HG02943 (cell line): ENCODE measurements around the gene SLC44A3.

Experiments used
- ATAC-seq: cut with Tn5 transposase; IDR thresholded peaks from one replicate; pipeline ENCODE4 v1.9.1; 2021; ENCODE audit warnings: mild to moderate bottlenecking, low read depth, moderate library complexity; ENCODE audit not compliant: unreplicated experiment

SLC44A3 gene

DNA sequence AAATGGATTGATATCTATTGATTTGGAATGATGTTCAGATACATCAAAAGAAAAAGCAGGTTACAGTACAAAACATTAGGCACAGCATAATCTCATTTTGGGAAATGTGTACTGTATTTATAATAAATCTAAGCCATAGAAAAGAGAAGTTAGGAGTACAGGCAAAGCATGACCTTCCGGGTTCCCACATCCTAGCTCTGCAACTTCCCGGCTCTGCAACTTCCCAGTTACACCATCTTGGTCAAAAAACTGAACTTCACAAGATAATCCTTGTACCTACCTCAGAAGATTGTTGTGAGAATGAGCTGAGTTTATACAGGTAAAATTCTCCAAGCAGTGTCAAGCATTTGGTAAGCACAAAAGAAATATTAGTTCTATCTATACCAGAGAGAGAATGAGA is 21.7 kb upstream of the SLC44A3 start:
- no peak for ATAC-seq

DNA sequence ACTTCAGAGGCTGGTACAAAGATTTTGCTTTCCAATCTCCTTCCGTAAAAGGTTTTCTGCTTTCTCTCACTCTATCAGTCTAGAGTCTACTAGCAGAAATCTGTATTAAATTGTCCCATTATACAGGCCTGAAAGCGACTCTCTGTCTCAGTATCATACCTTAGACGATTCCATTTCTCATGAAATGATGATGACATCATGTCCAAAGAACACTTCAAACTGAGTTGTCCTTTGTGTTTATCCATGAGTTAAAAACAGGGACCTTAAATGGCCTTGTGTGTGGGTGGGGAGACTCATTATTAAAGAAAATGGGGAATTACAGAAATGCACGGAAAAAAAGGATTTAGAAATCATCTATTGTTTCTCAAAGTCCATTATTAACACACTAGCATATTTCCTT is 21.0 kb upstream of the SLC44A3 start:
- no peak for ATAC-seq

DNA sequence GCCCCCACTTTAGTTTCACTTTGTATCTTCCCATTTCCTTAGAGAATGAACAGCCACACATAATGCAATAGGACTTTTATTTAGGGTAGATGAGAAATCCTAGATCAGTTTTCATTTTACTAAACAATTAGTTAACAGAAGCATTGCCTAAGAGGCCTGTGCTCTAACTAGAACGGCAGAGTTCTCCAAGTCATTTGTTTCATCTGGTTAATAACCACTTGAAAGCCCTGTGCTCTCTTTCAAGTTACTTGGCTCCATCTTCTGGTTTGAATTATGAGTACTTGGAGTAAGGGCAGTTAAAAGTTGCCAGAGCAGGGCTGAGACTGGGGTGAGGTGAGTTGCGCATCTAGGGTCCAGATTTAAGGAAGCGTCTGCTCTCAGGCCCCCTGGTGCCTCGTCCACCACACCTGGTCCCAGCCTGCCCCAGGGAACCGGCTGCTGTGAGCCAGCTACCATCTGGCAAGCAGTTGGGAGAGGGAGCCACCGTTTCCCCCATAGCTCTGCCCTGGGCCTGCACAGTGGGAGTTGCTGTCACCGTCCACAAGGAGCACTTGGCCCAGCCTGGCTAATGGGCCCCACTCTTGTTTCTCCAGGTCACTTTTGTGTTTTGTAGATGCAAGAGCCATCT is 18.1 kb upstream of the SLC44A3 start:
- no peak for ATAC-seq

DNA sequence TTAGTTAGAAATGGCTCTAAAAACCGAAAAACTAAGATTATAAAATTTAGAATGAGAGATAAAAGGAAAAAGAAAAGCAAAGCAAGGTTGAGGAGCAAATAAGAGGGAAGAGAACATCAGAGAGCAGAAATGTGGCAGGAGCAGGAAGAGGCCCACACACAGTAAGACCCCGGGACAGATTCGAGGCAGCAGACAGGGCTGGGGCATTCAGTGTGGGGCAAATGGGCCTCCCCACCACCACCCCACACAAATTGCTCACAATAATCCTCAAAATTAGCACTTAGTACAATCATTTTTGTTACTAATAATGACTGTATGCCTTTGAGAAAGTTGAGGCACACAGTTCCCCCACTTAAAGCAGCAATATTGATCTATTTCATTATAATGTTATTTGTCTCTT is 17.1 kb upstream of the SLC44A3 start:
- ATAC-seq, result no peak

DNA sequence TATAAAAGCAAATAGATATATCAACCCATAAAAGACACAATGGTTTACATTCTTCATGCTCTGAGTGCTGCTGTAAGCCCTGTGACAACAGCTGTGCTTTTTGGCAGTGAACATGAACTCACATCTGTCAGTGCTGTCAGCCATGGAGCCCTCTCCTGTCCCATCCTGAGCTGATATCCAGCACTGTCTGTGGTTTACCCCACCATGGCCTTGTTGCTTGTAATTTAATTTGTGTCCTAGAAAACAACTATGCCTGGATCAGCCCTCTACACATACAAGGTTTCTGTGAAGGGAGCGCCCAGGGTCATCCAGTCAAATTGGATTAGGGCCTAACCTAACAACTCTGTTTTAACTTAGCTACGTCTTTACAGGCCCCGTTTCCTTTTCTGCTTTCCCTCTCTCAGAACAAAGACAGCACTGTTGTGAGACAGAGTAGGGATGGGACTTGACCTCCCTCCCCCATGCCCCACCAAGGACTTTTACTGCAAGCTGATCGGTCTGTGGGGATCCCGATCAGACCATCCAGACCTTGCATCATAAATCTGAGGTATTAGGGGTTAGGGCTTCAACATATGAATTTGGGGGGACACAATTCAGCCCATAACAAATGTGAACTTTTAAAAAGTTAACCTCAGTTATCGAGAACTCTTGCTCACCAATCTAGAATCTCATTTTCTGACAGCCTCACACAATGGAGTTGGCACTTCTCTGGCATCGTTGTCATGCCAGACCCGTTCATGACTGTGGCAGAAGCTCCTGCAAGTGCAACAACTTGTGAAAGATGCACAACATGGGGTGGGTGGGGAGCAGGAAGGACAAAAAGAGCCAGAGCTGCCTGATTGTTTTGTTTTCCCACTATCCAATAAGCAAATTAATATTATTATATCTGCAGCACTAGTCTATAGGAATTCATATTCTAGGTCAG is 16.4 kb upstream of the SLC44A3 start:
- no peak for ATAC-seq

DNA sequence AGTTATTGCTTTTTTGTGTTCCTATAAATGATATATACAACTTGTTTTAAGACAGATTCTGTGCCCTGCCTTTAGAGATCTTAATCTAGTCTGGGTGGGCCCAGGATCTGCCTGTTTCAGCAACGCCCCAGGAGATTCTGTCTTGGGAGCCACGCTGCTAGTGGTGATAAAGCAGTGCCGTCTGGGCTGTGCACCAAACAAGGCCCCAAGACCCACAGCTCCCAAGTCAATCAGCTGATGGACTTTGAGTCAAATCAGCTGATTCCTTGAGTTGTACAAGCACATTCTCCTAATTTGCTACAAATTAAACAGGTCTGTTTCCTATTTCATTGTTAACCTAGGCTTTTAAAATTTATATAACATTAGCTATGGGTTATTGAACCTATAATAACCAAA is 15.7 kb upstream of the SLC44A3 start:
- ATAC-seq, result no peak

DNA sequence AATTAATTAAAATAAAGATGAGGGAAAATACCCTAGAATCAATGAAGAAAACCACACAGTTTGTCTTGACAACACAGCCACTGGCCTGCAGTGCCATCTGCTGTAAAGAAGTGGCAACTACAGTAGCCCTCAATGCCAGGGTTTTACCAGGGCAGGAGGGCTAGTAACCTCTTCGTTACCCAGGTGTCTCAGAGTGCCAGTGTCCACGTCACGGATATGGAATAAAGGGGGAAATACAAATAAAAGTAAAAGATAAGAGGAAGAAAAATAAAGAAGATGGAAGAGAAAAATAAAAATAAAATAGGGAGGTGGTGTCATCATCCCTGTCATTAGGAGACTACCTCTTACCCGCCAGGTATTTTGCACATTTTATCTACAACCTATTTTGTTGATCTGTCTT is 14.2 kb upstream of the SLC44A3 start:
- peak; percentile 56 for ATAC-seq

DNA sequence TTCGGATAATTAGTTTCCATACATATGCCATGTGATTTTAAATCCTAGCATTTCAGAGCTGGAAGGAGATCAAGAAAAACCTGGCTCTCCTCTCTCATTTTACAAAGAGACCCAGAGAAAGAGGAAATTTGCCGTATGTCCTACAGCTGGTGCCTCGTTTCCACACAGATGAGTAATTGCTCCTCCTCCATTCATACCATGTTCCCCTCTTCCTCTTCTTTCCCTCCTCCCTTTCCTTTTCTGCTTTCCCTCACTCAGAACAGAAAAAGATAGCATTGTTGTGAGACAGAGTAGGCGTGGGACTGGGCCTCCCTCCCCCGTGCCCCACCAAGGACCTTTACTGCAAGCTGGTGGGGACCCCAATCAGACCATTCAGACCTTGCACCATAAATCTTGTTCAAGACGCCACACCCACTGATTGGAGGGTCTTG is 13.7 kb upstream of the SLC44A3 start:
- no peak for ATAC-seq

DNA sequence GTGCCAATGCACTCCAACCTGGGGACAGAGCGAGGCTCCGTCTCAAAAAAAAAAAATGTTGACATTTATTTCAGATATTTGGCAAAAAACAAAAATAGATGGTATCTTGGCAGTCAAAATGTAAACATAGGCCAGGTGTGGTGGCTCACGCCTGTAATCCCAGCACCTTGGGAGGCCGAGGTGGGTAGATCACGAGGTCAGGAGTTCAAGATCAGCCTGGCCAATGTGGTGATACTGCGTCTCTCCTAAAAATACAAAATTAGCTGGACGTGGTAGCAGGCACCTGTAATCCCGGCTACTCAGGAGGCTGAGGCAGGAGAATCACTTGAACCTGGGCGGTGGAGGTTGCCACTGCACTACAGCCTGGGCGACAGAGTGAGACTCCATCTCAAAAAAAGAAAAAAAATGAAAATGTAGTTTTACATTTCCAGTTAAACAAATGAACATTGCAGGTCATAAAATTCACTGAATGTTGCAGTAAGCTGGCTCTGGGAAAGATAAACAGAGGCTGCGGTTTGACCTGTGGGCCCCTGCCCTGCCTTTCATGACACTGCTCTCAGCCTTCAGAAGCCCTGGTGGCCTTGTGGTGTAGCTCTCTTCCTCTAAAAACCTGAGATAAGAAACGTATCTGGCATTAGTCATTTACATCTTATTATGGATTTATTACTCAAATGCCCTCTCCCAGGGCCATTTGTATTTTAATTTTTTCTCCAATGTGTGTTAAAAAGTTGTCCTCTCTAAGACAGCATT is 12.2 kb upstream of the SLC44A3 start:
- ATAC-seq, result no peak

DNA sequence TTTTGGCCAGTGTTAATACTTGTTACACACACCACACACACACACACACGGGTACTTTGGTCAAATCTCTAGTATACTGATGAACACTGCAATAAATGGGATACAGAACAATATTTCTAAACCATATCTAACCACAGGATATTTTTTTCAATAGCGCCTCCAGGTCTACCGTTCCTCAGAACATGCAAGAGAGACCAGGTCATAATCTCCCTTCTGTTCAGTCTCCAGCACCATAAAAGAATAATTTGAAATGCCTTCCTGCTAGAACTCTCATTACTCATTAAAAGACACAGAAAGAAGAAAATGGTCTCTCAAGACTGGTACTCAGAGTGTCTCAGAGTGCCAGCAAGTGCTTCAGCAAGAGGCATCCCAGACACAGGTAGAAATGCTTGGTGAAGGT is 11.5 kb upstream of the SLC44A3 start:
- no peak for ATAC-seq

DNA sequence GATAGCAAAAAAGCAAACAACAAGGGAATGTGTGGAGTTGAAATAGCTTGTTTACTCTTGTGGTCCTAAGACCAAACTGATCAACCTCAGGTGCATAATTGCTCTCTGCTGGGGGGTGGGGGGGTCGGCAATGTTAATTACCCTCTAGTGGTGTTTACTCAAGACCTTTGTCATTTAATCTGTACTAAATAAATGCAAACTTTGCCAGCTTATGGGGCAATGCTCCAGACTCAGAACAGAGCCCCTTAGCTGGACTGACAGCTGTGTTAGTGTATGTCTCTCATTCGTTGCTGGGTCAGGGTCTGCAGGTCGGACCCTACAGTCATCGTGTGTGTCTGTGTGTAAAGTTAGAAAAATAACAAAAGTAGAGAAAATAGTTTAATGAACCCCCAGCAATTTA is 7.2 kb upstream of the SLC44A3 start:
- no peak for ATAC-seq

DNA sequence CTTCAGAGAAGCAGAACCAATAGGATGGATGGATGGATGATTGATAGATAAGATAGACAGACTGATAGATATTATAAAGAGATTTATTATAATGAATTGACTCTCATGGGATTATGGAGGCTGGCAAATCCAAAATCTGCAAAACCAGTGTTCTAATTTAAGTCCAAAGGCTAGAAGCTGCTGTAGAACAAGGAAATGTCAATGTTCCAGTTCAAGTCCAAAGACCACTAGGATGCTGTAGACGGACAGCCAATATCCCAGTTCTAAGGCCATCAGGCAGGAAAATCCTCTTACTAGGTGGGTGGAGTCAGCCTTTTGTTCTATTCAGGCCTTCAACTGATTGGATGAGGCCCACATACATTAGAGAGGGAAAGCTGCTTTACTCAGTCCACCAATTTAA is 4.1 kb upstream of the SLC44A3 start:
- ATAC-seq, result no peak

DNA sequence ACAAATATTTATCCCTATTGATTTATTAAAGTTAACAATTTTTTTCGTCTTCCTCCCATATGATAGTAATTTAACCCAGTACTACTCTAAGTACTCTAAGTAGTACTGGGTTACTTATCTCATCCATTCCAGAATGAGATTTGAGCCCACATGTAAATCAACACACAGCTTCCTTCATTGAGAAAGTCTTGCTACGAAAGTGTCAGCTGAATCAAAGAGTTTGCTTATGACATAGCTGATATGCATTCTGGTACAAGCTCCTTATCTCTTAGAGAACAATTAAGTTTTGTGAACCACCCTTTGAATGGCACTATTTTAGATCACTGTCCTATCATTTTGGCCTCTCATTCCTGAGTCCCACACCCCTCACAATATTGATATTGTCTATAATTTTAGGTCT is 2.4 kb upstream of the SLC44A3 start:
- no peak for ATAC-seq

DNA sequence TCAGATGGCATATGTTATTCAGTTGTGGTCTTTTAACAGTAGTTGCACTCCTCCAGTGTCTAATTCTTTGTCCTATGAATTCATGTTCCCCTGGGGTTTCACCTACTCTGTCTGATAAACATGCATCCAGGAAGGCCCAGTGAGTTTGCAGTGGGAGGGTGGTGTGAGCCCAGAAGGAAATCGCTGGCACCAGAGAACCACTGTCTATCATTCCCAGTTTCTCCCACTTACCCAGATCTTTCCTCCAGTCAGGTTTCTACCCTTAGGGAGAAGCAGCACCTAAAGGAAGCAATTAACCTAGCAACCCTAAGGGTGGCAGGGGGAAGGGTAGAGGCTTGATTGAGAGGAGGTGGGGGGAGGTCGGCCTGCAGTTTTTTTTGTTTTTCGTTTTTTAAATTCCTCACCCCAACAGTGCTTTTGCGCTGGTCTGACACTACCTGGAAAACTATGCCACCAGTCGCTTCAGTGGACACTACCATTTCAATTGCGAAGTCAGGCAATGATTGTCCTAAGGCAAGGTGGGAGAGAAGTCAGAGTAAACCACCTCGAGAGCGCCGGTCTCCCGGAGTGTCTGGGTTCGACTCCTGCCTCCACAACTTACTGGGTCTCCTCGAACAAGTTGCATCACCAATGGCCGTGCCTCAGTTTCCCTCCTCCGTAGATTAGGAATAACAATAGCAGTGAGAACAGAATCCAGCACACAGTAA is 766 bp upstream of the SLC44A3 start:
- ATAC-seq, result no peak

DNA sequence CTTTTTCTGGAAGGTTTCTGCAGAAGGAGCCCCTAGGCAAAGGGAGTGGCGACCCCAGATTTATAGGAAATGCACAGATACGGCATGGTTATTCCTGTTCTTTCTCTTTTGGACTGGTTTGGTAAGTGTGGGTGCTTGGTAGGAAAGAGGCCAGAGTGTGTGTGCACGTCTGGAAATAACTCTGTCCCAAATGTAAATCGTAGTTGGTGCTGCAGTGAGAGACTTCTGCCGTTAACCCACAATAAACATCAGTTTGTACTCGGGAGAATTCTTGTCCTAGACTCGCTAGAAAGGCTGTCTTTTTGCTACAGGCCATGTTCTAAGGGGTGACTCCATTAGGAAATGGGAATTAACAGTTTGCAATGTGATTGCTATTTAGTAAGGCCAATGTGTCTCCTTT is 779 bp downstream of the SLC44A3 start:
- no peak for ATAC-seq

DNA sequence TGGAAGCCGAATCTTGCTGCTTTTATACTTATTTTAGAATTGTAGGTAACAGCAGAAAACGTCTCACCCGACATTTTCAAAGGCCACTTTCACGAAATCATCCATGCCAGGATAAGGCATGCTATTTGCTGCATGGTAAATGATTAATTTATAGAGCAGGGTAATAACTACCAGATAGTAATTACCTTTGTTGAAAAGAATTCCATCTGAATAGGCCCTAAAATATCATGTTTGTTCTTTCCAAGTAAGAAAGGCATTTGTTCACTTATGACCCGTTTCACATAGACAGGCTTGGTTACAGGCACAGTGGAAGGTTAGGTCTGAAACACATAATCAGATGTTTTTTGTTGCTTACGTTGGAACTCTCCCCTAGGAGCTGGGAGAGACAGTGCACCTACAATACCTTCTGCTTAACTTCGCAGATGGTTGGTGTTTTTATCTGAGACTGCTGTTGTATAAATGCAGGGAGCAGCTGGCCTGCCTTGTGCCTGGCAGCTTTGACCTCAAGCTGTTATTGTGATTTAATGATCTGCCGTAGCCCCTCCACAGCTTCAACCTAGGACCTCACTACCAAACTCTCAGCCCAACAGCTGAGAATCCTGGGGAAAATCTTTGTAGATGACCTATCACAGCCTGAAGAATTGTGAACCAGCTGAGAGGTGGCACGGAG is 1.6 kb downstream of the SLC44A3 start:
- ATAC-seq, result no peak

DNA sequence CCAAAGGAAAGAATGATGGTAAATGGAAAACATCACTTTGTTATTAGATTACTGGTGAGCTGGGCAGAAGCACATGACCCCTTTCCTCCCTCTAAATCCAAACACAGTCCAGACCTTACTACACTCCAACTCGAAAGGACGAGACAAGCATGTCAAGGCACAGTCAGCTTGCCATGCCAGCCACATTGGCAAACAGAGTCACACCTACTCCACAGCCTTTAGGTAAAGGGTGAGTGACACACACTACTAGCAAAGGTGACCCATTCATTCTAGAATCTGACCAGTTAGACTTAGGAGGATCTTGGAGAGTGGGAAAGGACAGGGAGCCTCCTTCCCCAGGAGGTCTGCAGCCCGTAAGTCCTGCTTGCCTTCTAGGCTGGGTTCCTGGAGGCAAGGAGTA is 3.0 kb downstream of the SLC44A3 start:
- no peak for ATAC-seq

DNA sequence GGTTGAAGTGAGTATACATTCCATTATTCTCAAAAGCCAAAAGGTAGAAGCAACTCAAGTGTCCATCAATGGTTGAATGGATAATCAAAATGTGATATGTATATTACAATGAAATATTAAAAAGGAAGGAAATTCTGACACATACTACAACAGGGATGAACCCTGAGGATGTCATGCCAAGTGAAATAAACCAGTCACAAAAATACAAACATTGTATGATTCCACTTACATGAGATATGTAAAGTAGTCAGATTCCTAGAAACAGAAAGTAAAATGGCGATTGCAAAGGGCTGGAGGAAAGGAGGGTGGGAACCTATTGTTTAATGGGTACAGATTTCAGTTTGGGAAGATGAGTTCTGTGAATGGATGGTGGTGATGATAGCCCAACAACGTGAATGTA is 5.8 kb downstream of the SLC44A3 start:
- ATAC-seq, result no peak

DNA sequence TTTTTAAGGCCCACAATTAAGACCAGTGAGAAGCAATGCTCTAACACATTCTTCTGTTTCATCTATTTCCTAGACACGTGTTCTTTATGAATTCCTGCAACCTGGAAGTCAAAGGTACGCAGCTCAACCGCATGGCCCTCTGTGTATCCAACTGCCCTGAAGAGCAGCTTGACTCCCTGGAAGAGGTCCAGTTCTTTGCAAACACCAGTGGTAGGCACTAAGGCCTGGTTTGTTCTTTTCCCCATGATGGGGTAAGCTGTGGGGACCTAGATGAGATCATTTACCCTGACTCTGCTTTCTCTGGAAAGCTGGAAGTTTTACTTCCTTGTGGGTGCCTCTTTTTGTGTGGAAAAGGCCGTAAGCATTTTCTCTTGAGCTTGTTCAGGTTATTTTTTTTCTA is 7.3 kb downstream of the SLC44A3 start:
- ATAC-seq, result no peak

DNA sequence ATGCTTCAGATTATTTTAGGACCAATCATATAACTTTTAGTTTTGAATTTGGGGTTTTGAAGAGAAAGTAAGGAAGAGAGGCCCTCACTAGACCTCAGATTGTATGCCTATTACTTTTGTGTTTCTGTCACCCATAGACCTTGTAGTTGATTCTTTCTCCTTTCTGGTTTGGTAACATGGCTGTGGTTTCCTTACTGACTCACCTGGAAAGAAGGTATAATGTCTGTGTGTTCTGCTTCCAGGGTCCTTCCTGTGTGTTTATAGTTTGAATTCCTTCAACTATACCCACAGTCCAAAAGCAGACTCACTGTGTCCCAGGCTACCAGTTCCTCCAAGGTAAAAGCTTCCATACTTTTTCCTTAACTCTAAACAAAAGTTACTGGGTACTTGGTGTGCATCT is 8.1 kb downstream of the SLC44A3 start:
- no peak for ATAC-seq
